HG03439 (cell line): ENCODE results near the gene DBNL.
A peak's percentile ranks its signal among the peaks of the same experiment; 100 is the strongest.

ENCODE experiments used
- ATAC-seq: cut with Tn5 transposase; IDR thresholded peaks from one replicate; pipeline ENCODE4 v1.9.1; 2021; ENCODE audit warnings: mild to moderate bottlenecking, moderate library complexity; ENCODE audit not compliant: unreplicated experiment

The DBNL gene

GRCh38 chr7:44060948-44061644 lies 16.6 kb downstream of the DBNL start:
- no peak for ATAC-seq

- ATAC-seq: no peak
Observed at GRCh38 chr7:44061645-44062179, 17.2 kb downstream of the DBNL start.

- no peak for ATAC-seq
Observed at GRCh38 chr7:44062180-44062902, 17.8 kb downstream of the DBNL start.

GRCh38 chr7:44062903-44063295 lies 18.4 kb downstream of the DBNL start:
- no peak for ATAC-seq

- no peak for ATAC-seq
Observed at GRCh38 chr7:44063547-44063893, 19.0 kb downstream of the DBNL start.

GRCh38 chr7:44063894-44064651 lies 19.6 kb downstream of the DBNL start:
- no peak for ATAC-seq

GRCh38 chr7:44064791-44065430 lies 20.4 kb downstream of the DBNL start:
- ATAC-seq: no peak

- no peak for ATAC-seq
Observed at GRCh38 chr7:44065431-44066110, 21.1 kb downstream of the DBNL start, which contains the start of gene PGAM2. Gene PGAM2, minus strand, starts transcription at chr7:44065567. Its CDS starts 38 bp downstream, at chr7:44065529.

GRCh38 chr7:44066111-44066460 lies 21.6 kb downstream of the DBNL start:
- ATAC-seq: no peak

- ATAC-seq: no peak
Observed at GRCh38 chr7:44066494-44067063, 22.1 kb downstream of the DBNL start.

GRCh38 chr7:44067064-44067951 lies 22.8 kb downstream of the DBNL start:
- no peak for ATAC-seq

- no peak for ATAC-seq
Observed at GRCh38 chr7:44068054-44068453, 23.6 kb downstream of the DBNL start.

- ATAC-seq: no peak
Observed at GRCh38 chr7:44071726-44072363, 27.3 kb downstream of the DBNL start.

- no peak for ATAC-seq
Observed at GRCh38 chr7:44072364-44073231, 28.1 kb downstream of the DBNL start.

- peak; percentile 68 for ATAC-seq
Observed at GRCh38 chr7:44073664-44074348, 29.3 kb downstream of the DBNL start.

GRCh38 chr7:44074349-44074695 lies 29.8 kb downstream of the DBNL start:
- no peak for ATAC-seq
